H1 (cell line): ENCODE measurements around the gene CAMK2N2. TPM values are rescaled to one million over a fixed set of nuclear protein-coding genes. Genes with fewer than 3 reads are reported as not detected.

Source experiments
- CREB1 ChIP-seq: IDR thresholded peaks from 2 replicates; pipeline ENCODE4 v1.6.1; 2012; ENCODE audit warnings: inconsistent platforms
- KDM4A ChIP-seq: IDR thresholded peaks from one replicate; pipeline ENCODE4 v1.7.1; 2012; ENCODE audit warnings: low read depth, mild to moderate bottlenecking, moderate library complexity, low read length, inconsistent platforms; ENCODE audit not compliant: severe bottlenecking
- MAFK ChIP-seq: IDR thresholded peaks from 2 replicates; pipeline ENCODE4 v1.6.1; 2012; ENCODE audit warnings: low read depth, mild to moderate bottlenecking, improper control_type of control experiment, low read length
- NANOG ChIP-seq: IDR thresholded peaks from 2 replicates; pipeline ENCODE4 v1.6.1; 2011; ENCODE audit warnings: low read length, low read depth, mild to moderate bottlenecking, inconsistent platforms; ENCODE audit not compliant: insufficient read depth, poor library complexity, severe bottlenecking
- USF2 ChIP-seq: IDR thresholded peaks from 2 replicates; pipeline ENCODE4 v1.6.1; 2011; ENCODE audit warnings: low read length, improper control_type of control experiment
- polyA plus RNA-seq, 7 experiments: library from polyadenylated mRNA; depleted of rRNA in 3 of 7; stranded (reverse) in 5 of 7; unstranded in 2 of 7; fragments of >200 nt in 5 of 7; fragments of 200-250 nt in 2 of 7; gene quantifications; 1 replicate in 5 of 7; 2 replicates in 1 of 7; 4 replicates in 1 of 7; pipeline versions ENCODE4 v1.2.1 to v1.2.3, GENCODE V29; 2011 to 2013; ENCODE audit warnings: missing spikeins in 2 of 7, mixed read lengths in 2 of 7
- total RNA-seq: library from RNA; stranded (reverse); fragmentation: NEBNext Ultra II Directional; extraction: Animal tissue kit (Norgen Biotek cat#: 25700); gene quantifications from 2 replicates; pipeline ENCODE4 v1.2.1, GENCODE V29; 2021

Gene CAMK2N2
- total and polyA plus RNA-seq, 2 of the 8 experiments (the other 6 are each of a cell fraction or from before 2014, with no cell fraction given), result 4.0 to 17.7 TPM

DNA sequence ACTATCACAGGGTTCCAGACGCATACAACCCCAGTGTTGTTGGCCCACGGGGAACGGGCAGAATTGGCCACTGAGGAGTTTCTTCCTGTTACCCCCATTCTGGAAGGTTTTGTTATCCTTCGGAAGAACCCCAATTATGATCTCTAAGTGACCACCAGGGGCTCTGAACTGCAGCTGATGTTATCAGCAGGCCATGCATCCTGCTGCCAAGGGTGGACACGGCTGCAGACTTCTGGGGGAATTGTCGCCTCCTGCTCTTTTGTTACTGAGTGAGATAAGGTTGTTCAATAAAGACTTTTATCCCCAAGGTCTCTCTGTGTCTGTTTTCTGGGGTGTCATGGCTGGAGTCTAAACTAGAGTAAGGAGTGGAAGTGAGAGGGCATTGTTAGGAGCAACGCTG is 47.4 kb upstream of the CAMK2N2 start (continued):
- no peak for TF ChIP-seq USF2
- no peak for TF ChIP-seq KDM4A
- no peak for TF ChIP-seq CREB1
- no peak for TF ChIP-seq NANOG
- TF ChIP-seq MAFK, result no peak
